Adipose tissue (tissue), 3 donors: ENCODE results near the gene IQGAP3. TPM values are rescaled to one million over a fixed set of nuclear protein-coding genes. Genes with fewer than 3 reads are reported as not detected.

Experiments
- H3K27ac ChIP-seq: one replicate; pipeline ENCODE4 v1.5.1; 2013; ENCODE audit warnings: low read depth, low read length
- WGBS, 3 donors: extraction: QIAGEN DNeasy Blood & Tissue Kit; methylation state at CpG; one replicate each; pipeline ENCODE4 v1.1.7; 2013; 5-methylcytosine and 5-hydroxymethylcytosine counted together
- polyA plus RNA-seq, 3 donors: library from polyadenylated mRNA; stranded (reverse); fragments of 200-250 nt; gene quantifications; one replicate each; pipeline ENCODE4 v1.2.3, GENCODE V29; 2013
- donor health status: healthy with polysubstance abuse.
- donor health status: Bipolar disorder and iron deficiency.
- donor health status: healthy.

Gene IQGAP3
- polyA plus RNA-seq, 3 donors = 0.03 to 0.22 (median 0.22) TPM

DNA sequence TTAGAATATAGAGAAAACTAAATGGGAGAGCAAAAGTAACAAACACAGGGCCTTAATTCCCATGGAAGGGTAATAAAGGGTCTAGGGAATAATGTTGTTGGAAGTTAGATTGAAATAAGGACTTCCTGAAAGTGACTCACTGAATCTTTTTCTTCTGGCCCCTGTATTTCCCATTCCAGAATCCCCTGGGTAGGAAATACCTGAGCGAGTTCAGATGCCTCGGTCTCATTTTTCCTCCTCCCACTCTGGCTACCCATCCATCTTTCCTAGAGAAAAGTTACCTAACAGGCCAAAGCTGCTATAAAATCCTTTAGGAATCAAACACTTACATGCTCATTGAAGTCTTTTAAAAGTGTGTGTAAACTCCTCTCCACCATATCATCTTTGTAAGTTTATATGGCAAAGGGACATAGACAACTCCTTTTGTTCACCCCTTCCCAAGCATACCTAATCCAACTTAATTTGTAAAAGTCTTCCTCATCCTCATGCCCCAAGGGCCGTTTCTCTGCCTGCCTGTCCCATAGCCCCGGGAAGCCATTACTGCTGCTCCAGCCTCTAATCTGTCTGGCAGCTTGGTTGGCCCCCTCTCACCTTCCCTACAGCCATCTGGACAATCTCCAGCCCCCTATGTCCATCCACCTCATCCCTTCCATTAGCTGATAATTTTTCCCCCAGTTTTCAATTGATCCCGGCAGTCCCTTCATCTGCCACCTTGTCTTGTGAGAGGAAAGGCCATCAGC, 68.5 kb downstream of the IQGAP3 start:
- H3K27ac ChIP-seq = peak overlapping the region; percentile 83
- WGBS, 3 donors = 52 to 62% (median 53%) methylated on average over 5 of the region's 5 CpGs

DNA sequence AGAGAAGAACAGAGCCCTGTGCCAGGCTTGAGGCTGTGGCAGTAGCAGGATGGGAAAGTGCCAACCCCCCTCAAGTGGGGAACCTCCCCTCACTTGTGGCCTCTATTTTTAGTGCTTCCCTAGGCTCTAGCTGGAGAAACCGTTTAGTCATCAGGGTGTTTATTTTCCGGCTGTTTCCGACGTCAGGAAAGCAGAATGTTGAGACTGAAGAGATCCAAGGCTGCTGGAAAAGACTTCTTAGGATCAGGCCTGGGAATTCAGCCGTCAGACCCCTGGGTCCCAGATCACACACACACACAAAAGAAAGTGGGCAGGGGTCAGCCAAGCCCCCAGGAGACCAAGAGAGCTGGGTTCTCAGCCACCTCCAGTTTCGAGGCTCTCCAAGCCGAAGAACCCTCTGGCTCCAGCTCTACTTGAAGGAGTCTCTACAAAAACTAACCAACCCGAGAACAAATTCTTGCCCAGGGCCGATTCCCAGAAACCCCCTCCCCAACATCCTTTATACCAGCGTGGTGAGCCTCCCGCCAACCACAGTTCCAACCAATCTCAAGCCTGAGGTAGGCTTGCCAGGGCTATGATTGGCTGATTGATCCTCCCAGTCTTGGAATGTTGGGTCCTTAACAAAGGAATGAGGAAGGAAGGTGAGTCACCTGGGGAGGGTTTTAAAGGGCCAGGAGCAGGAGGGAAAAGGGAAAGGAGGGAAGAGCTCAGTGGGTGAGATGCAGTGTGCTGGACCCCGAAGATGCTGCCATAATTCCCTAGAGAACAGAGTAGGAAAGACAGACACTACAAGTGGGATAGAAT, 69.3 kb downstream of the IQGAP3 start:
- H3K27ac ChIP-seq = peak overlapping the region; percentile 68
- WGBS, 3 donors = 13 to 24% (median 15%) methylated on average over 12 of the region's 12 CpGs

DNA sequence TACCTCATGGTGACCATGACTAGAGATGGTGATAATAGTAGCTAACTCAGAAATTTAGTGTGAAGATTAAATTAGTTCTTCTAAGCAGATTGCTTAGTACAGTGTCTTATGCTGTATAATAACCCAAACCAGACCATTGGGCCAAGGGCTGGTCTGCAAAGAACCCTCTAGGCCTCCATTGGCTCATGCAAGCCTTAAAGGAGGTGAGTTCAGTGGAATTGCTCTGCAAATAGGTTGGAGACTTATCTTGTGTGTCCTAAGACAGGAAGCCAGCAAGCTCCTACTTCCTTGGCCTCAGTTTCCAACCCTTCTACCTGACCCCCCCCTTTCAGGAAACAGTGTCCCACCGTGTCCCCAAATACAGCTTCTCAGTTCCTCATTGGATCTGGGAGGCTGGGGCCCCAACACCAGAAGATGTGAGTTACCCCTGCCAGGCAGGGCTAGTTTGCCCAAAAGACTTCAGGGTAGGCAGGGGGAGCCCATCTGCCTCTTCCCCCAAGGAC, 69.9 kb downstream of the IQGAP3 start:
- H3K27ac ChIP-seq = peak overlapping the region; percentile 68
- WGBS, 3 donors = 6 to 38% (median 14%) methylated on average over 1 of the region's 1 CpG

DNA sequence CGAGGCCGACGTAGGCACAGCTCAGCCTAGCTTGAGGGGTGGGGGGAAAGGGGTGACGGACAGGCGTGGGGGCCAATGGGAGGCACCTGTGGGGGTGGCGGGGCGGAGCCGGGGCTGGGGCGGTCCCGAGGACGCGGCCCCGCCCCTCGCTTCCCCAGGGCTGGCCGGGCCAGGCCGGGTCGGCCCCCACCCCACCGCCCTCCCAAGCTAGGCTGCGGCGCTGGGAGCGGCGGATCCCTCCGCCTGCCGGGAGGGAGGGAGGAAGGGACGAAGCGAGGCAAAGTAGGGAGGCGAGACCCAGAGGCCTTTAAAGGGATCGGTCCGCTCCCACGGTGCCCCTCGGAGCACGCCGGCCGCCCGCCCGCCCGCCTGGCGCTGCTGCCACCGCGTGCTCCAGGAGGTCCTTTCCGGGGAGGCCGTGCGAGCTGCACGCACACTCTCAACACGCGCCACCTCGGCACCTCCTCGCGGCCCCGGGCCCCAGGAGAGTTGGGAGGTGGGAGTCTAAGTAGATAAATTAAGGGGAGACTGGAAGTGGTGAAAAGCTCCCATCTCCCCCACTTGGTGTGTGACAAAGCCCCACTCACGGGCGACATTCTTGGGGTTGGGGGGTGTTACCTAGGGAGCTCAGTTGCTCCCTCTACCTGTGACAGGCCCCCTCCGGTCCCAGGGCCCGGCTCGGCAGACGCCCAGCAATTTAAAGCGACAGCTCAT, 71.4 kb downstream of the IQGAP3 start:
- WGBS, 3 donors = 0% methylated on average over 40 to 57 of the region's 57 CpGs
- peak overlapping the region; percentile 93 for H3K27ac ChIP-seq

DNA sequence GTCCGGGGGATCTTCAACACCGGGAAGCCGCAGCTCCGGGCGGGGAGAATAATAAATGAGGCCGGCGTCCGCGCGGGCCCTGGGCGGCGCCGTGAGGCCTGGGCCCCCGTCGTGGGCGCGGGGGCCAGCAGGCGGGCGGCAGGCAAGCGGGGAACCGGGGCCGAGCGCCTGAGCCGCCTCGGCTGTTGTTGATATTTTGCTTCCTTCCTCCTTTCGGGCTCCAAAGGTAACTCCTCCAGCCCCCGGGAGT, 71.9 kb downstream of the IQGAP3 start, which contains the start of gene MEF2D:
Gene MEF2D, minus strand, starts transcription at position 233 of the 250 bp plus-strand sequence. CDS start 17,483 bp downstream, outside the sequence.
- WGBS, 3 donors = 0 to 1% (median 0%) methylated on average over 26 to 27 of the region's 27 CpGs

DNA sequence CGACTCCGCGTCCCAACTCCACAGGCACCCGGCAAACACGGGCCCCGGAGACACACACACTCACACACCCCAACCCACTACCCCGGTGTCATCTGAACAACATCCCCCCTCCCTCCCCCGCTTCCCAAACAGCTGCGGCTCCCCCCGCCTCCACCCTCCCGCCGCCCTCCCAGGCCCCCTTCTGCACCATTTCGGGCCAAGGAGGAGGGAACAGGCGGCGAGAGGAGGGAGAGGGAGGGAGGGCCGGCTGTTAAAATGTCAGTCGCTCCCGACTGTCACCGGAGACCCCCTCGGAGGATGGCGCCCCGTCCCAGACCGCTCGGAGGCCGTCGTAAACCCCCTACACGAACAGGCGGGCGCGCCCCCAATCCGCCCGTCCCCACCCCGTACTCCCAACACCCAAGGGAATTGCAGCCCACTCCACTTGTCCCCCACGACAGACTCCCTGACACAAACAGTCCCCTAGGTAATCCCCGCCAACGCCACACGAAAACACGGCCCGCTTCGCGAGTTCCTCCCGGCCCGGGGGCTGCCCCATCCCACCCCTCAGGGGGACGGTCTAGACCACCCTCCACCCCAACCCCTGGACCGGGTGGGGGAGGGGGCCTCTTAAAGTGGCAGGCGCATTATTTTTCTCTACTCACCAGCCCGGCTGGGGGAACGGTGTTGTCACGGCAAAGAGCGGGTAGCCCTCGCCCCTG, 72.4 kb downstream of the IQGAP3 start:
- WGBS, 3 donors = 0 to 1% (median 1%) methylated on average over 45 to 51 of the region's 51 CpGs

More for the DNA sequence above, 71.9 kb downstream of the IQGAP3 start, which contains the start of gene MEF2D:
- peak within 1 kb of the TSS; percentile 93 for H3K27ac ChIP-seq

DNA sequence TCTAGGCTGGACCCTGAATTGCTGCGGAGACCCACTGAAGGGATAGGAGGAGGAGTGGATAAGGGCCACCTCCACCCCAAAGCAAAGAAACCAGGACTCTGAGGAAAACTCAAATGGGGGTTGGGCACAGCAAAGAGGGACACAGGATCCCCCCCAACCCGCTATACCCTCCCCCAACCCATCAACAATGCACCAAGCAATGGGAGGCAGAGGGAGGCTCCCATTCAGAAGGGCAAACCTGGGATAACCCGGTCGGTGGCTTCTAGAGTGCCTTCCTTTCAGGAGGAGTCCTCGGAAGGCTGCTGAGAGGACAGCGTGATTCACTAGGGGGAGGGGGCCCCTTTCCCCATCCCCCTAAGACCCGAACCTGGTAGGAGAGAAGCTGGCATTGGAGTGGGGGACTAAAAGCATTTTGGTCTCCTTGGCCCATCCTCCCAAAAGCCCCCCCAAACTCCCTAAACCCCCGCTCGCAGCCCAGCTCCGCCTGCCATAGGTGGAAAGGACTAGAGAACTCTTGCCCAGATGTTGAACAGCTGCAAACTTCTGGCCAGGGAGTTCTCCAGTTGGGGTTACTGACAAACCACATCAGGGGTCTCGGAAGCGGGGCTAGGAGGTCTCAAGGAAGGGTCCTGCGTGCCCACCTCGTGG, 73.0 kb downstream of the IQGAP3 start:
- 0 to 1% (median 1%) methylated on average over 14 of the region's 14 CpGs for WGBS, 3 donors
- H3K27ac ChIP-seq = peak overlapping the region; percentile 93

More for the DNA sequence above, 72.4 kb downstream of the IQGAP3 start:
- peak overlapping the region; percentile 93 for H3K27ac ChIP-seq

DNA sequence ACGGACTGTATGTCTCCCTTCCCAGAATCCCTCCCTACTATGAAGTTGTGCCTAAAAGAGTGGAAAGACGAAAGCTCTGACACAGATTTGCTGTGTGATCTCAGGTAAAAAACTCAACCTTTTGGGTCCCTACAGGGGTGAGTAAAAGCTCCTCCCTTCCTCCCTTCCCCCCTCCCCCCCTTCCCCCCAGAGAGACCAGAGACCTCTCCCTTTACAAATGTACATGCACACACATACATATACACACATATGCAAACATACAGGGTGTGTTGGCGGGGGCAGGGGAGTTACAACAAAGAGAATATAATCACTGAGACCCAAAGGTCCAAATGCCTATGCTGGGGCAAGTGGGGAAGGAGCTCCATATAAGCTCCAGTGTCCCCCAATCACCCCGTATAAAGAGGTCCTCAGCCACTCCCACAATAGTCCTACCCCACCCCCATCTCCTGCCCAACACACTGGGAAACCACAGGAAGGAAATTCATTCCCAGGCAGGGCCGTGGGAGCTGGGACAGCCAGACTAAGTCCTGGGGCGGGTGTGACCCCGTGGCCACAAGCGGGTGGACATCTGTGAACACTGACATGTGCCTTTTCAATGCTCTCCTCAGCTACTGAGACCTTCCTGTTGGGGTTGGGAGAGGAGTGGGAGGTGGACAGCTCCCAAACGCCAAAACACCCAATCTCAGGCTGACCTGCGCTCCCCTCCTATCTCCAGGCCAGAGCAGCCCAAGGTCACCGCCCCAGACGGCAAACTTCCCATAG, 73.8 kb downstream of the IQGAP3 start:
- no peak overlapping the region for H3K27ac ChIP-seq
- WGBS, 3 donors = 9 to 14% (median 13%) methylated on average over 12 of the region's 12 CpGs

DNA sequence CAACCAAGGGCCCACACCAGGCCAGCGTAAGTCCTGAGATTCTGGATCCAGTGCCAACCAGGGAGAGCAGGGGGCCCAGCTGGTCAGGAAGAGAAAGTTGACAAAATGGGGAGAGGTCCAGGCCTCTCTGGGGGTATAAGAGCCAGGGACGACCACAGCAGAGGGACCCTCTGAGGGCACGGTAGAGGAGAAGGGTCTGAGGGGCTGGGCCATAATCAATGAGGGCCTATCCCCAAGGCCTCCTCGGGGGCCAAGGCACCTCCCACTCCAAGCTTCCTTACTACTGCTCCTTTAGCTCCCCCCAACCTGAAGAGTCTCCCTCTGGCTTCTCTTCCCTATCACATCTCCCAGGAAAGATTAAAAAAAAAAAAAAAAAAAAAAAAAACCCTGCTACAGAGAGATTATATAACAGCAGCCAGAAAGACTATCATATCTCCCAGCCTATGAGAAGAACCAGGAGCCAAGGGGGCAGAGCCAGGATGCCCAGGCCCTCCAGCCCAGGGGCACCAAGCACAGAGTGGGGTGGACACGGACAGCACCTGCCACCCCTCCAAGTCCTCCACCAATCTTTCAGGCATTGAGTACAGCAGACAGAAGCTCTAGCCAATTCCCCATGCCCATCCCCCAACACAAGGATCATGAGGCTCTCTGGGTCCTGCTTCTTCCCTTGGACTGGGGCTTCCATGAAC, 74.5 kb downstream of the IQGAP3 start:
- H3K27ac ChIP-seq = no peak overlapping the region
- 48 to 66% (median 53%) methylated on average over 5 of the region's 5 CpGs for WGBS, 3 donors

DNA sequence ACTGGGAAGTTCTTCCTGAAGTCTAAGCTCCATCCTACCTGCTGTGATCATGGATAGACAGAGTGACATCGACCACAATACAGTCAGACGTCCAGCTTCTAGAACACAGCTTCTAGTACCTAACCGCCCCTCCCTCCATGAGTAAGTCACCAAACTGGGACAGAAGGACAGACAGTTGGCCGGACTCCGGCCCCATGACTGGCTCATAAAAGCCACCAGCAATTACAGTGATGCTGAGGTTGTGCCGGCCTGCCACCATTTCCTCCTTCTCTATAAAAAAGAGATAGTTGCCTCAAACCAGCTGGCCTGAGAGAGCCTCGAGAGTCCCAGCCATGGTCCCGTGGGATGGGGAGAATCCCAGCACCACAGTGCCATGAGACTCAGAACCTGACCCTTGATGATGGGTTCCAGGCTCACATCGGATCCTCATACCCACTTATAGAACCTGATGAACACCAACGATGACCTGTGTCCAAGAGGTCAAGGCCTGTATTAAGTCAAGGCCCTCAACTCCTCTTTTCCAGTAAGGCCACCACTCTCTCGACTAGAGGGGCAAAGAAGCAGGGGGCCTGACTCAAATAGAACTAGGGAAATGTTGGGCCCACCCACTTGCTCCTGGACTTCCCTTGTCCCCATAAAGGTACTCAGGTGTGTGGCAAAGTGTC, 75.2 kb downstream of the IQGAP3 start:
- H3K27ac ChIP-seq = no peak overlapping the region
- 63 to 65% (median 63%) methylated on average over 11 of the region's 11 CpGs for WGBS, 3 donors

DNA sequence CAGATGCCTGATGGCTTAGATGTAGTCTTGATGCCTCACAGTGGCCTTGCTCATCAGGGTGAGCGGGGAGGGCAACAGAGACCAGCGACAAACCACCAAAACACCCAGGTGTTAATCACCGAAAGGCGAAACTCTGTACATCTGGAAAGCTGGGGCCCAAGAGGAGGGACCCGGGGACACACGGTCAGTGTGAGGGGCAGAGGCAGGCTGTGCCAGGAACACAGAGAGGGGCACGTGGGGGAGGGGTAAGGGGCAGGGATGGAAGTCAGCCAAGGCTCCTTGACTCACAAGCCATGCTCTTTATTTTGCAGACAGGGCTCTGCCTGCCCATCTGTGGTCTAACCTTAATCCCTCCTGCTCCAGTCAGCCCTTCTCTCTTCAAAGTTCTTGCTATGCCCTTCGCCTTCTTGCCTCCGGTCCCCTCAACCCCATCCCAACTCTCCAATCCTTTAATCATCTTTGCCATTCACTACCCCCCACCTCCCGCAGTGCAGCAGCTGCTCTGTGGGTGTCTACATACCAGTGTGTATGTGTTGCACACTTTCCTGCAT, 76.1 kb downstream of the IQGAP3 start:
- no peak overlapping the region for H3K27ac ChIP-seq
- 40 to 58% (median 56%) methylated on average over 10 of the region's 10 CpGs for WGBS, 3 donors

DNA sequence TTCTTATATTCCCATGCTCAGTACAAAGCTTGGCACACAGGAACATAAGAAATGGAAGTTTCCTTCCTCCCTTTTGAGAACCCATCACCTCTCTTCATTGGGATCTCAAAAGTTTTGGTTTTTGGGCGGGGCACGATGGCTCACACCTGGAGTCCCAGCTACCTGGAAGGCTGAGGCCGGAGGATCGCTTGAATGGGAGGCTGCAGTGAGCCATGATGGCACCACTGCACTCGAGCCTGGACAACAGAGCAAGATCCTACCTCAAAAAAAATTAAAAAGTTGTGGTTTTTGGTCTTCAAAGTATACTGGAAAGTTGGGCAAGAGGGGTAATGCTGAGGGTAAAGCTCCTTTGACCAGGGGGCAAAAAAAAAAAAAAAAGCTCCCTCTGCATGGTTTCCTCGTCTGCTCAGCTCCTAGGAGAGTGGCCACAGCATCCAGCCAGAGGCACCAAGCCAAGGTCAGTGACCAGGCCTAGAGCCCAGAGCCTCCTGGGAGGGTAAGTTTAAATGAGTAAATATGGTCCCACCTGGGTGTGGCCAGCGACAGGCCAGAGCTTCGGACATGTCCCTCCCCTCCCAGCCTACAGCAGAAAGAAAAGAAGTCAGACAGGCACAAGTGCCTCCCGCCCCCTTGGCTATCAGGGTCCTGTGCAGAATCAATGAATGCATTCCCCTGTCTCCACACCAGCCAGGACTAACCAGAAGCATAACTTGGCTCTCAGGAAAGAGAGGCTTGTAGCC, 76.8 kb downstream of the IQGAP3 start:
- WGBS, 3 donors = 58 to 64% (median 61%) methylated on average over 9 of the region's 9 CpGs
- H3K27ac ChIP-seq = no peak overlapping the region

DNA sequence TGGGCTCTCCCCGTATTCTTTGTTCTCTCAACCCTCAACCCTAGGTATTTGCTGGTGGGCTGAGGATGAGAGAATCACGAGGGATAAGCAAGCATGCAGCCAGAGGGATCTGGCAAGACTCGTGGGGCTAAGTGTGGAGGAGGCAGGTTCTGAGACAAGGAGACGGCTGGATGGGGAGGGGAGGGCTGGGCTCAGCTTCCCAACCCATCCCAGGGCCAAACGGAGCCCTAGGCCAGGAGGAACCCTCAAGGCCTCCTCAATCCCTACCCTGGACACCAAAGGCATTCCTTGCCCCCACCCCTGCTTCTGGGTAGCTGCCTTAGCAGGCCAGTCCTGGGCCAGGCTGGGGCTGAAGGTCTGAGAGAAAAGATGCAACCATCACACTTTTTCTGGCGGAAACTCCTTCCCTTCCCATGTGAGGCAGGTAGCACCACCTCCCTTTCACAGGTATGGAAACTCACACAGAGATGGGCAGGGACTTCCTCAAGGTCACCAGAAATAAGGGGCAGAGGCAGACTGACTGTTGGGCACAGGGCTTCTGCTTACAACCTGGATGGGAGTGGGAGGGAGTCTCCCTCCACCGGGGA, 78.0 kb downstream of the IQGAP3 start:
- WGBS, 3 donors = 42 to 59% (median 56%) methylated on average over 7 of the region's 7 CpGs
- H3K27ac ChIP-seq = no peak overlapping the region

DNA sequence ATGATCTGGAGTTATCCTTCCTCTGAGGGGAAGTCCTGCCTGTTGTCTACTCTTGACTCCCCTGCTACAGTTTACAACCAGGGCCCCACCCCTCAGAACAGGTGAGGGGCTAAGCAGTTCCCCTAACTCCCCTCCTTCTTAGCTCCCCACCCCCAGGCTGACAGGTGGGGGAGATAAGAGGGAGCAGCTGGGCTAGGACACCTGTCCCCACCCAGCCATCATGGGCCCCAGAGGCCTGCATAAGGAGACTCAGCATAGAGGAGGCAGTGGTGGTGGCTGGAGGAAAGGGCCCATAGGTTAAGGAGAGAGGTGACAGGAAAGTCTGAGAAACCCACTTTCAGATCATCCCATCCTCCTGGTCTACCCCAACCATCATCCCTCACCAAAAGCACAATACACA, 78.6 kb downstream of the IQGAP3 start:
- H3K27ac ChIP-seq = no peak overlapping the region

DNA sequence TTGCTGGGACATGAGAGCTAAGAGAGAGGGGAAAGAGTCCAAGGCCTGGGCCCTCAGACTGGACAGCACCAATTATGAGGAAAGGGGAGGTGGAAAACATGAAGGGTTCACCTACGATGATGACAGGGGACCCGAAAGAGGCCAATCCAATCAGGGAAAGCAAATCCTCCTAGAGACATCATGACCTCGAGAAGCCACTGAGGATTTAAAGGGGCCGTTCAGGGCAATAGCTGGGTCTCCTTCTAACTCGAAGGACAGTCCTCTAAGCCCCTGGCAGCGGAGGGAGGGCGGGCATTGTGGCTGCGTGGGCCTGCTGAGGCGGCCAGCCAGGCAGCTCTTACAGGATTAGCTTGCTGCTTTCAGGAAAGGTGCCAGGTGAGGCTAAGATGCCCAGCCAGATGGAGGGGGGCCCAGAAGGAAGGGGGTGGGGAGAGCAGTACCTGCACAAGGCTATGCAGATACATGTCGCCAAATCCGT, 79.2 kb downstream of the IQGAP3 start:
- WGBS, 3 donors = 20 to 43% (median 42%) methylated on average over 11 of the region's 11 CpGs
- no peak overlapping the region for H3K27ac ChIP-seq
